ENCODE data around the gene DPF1. TPM values are rescaled to one million over a fixed set of nuclear protein-coding genes. Genes with fewer than 3 reads are reported as not detected.

The DPF1 gene
- total RNA-seq, 1 experiment from 2014 or later = 2.5 TPM

GRCh38 chr19:38210458-38210987, 13.5 kb downstream of the DPF1 start:
- no peaks in the 10 kb centered on the region for H3K9me3 ChIP-seq (ENCODE audit: low read length)
- no peak overlapping the region for H2AFZ ChIP-seq (ENCODE audit: low read length)
- no peaks in the 10 kb centered on the region for H3K9me2 ChIP-seq (replicated peaks; ENCODE audit: insufficient read depth, low read length)
- H3K4me1 ChIP-seq (ENCODE audit: low read length) = no peaks in the 10 kb centered on the region
- DNase-seq = no peak
- H3K4me2 ChIP-seq (ENCODE audit: low read depth, low read length, poor library complexity, severe bottlenecking) = no peak overlapping the region
- no peaks in the 10 kb centered on the region for H3K27me3 ChIP-seq (ENCODE audit: low read length)
- H3K79me2 ChIP-seq (ENCODE audit: low read length) = no peaks in the 10 kb centered on the region
- no peak overlapping the region for H3K27ac ChIP-seq (ENCODE audit: low read length)
- no peak overlapping the region for H3K4me3 ChIP-seq (ENCODE audit: low read length)
- no peak overlapping the region for H3K9ac ChIP-seq (ENCODE audit: low read length)
- no peaks in the 10 kb centered on the region for H4K20me1 ChIP-seq (ENCODE audit: insufficient read depth, low read depth, low read length)
- no peaks in the 10 kb centered on the region for H3K36me3 ChIP-seq (ENCODE audit: insufficient read depth, low read length)

DNA sequence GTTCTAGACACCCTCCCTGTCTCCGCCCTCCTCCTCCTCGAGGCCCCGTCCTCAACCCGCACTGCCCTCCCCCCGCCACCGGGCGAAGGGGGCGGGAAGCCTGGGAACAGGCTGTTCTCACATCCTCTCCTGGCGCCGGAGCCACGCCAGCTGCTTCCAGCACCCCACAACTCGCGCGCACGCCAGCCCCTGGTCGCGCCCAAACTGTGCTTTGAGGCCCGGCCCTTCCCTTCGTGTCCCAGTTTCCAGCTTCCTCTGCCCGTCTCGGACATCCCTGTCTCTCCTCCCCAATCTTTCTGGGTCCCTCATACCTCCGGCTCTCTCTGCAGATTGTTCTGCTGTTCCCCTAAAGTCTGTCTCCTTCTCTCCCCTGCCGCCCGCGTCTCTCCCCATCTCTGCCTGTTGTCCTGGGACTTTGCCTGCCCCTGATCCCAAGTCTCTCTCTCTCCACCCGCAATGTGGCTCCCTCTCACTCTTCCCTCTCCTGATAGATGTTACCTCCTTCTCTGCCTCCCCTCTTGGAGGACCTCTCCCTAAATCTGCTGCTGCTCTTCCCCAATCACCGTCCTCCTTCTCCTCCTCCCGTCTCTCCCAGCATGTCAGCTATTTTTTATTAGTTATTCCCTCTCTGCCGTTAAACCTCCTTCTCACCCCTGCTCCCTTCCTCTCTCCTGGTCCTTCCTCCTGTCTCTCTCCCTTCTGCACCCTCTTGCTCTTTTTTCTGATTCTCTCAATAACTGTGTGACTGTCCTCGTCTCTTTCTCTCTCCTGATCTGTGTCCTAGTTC, 14.2 kb downstream of the DPF1 start:
- H3K27me3 ChIP-seq (ENCODE audit: low read length) = no peaks in the 10 kb centered on the region
- no peak overlapping the region for H3K4me2 ChIP-seq (ENCODE audit: low read depth, low read length, poor library complexity, severe bottlenecking)
- H3K9ac ChIP-seq (ENCODE audit: low read length) = no peak overlapping the region

GRCh38 chr19:38209152-38209551, 14.9 kb downstream of the DPF1 start:
- Histone ChIP-seq H3K9me2 (replicated peaks; ENCODE audit: insufficient read depth, low read length) (no peaks in the 10 kb centered on the region), H4K20me1 (ENCODE audit: insufficient read depth, low read depth, low read length) (no peaks in the 10 kb centered on the region), H2AFZ (ENCODE audit: low read length) (no peak overlapping the region), H3K36me3 (ENCODE audit: insufficient read depth, low read length) (no peaks in the 10 kb centered on the region; the same call in 1 of the 2 replicates), H3K9ac (ENCODE audit: low read length) (no peak overlapping the region), H3K4me3 (ENCODE audit: low read length) (no peak overlapping the region), H3K27ac (ENCODE audit: low read length) (no peak overlapping the region), H3K9me3 (ENCODE audit: low read length) (no peaks in the 10 kb centered on the region), H3K79me2 (ENCODE audit: low read length) (no peaks in the 10 kb centered on the region), H3K27me3 (ENCODE audit: low read length) (no peaks in the 10 kb centered on the region), H3K4me2 (ENCODE audit: low read depth, low read length, poor library complexity, severe bottlenecking) (no peak overlapping the region), H3K4me1 (ENCODE audit: low read length) (no peaks in the 10 kb centered on the region)
- DNase-seq = no peak

More for the DNA sequence above, 14.2 kb downstream of the DPF1 start:
- H3K36me3 ChIP-seq (ENCODE audit: insufficient read depth, low read length) = no peaks in the 10 kb centered on the region; the same call in 1 of the 2 replicates
- no peaks in the 10 kb centered on the region for H3K9me2 ChIP-seq (replicated peaks; ENCODE audit: insufficient read depth, low read length)
- no peak overlapping the region for H3K4me3 ChIP-seq (ENCODE audit: low read length)
- H2AFZ ChIP-seq (ENCODE audit: low read length) = no peak overlapping the region
- DNase-seq = no peak
- H3K27ac ChIP-seq (ENCODE audit: low read length) = no peak overlapping the region
- H3K9me3 ChIP-seq (ENCODE audit: low read length) = no peaks in the 10 kb centered on the region
- H3K79me2 ChIP-seq (ENCODE audit: low read length) = no peaks in the 10 kb centered on the region
- H4K20me1 ChIP-seq (ENCODE audit: insufficient read depth, low read depth, low read length) = no peaks in the 10 kb centered on the region
- no peaks in the 10 kb centered on the region for H3K4me1 ChIP-seq (ENCODE audit: low read length)

DNA sequence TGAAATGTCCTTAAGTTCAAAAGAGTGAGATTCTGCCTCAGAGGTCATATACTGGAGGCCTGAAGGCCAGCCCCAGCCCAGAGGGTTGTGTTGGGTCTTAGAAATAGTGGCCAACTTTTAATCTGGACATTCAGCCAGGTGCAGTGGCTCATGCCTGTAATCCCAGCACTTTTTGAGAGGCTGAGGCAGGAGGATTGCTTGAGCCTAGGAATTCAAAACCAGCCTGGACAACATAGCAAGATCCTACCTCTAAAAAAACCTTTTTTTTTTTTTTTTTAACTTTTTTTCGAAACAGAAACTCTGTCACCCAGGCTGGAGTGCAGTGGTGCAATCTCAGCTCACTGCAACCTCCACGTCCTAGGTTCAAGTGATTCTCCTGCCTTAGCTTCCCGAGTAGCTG, 15.5 kb downstream of the DPF1 start:
- Histone ChIP-seq H3K4me3 (ENCODE audit: low read length) (no peak overlapping the region), H3K79me2 (ENCODE audit: low read length) (no peaks in the 10 kb centered on the region), H3K27me3 (ENCODE audit: low read length) (no peaks in the 10 kb centered on the region), H3K27ac (ENCODE audit: low read length) (no peak overlapping the region), H4K20me1 (ENCODE audit: insufficient read depth, low read depth, low read length) (no peaks in the 10 kb centered on the region), H3K9ac (ENCODE audit: low read length) (no peak overlapping the region), H3K4me2 (ENCODE audit: low read depth, low read length, poor library complexity, severe bottlenecking) (no peak overlapping the region), H3K36me3 (ENCODE audit: insufficient read depth, low read length) (no peaks in the 10 kb centered on the region; the same call in 1 of the 2 replicates), H3K4me1 (ENCODE audit: low read length) (no peaks in the 10 kb centered on the region), H3K9me3 (ENCODE audit: low read length) (no peaks in the 10 kb centered on the region), H2AFZ (ENCODE audit: low read length) (no peak overlapping the region), H3K9me2 (replicated peaks; ENCODE audit: insufficient read depth, low read length) (no peaks in the 10 kb centered on the region)
- DNase-seq = no peak

- DNase-seq = no peak
- no peaks in the 10 kb centered on the region for H3K9me3 ChIP-seq (ENCODE audit: low read length)
- H4K20me1 ChIP-seq (ENCODE audit: insufficient read depth, low read depth, low read length) = no peaks in the 10 kb centered on the region
- H3K4me3 ChIP-seq (ENCODE audit: low read length) = no peak overlapping the region
- peaks cover 5% of the 10 kb centered on the region; the same call in 1 of the 2 replicates for H3K36me3 ChIP-seq (ENCODE audit: insufficient read depth, low read length)
- no peak overlapping the region for H3K27ac ChIP-seq (ENCODE audit: low read length)
- H3K4me2 ChIP-seq (ENCODE audit: low read depth, low read length, poor library complexity, severe bottlenecking) = no peak overlapping the region
- no peaks in the 10 kb centered on the region for H3K79me2 ChIP-seq (ENCODE audit: low read length)
- H3K4me1 ChIP-seq (ENCODE audit: low read length) = no peaks in the 10 kb centered on the region
- no peaks in the 10 kb centered on the region for H3K9me2 ChIP-seq (replicated peaks; ENCODE audit: insufficient read depth, low read length)
- H3K9ac ChIP-seq (ENCODE audit: low read length) = no peak overlapping the region
- H2AFZ ChIP-seq (ENCODE audit: low read length) = no peak overlapping the region
- H3K27me3 ChIP-seq (ENCODE audit: low read length) = no peaks in the 10 kb centered on the region
These were observed 16.5 kb downstream of the DPF1 start for GRCh38 chr19:38207543-38207942.

GRCh38 chr19:38206928-38207327, 17.1 kb downstream of the DPF1 start:
- no peak overlapping the region for H3K4me3 ChIP-seq (ENCODE audit: low read length)
- DNase-seq = no peak
- no peaks in the 10 kb centered on the region for H3K27me3 ChIP-seq (ENCODE audit: low read length)
- no peaks in the 10 kb centered on the region for H3K9me3 ChIP-seq (ENCODE audit: low read length)
- no peak overlapping the region for H2AFZ ChIP-seq (ENCODE audit: low read length)
- H3K4me1 ChIP-seq (ENCODE audit: low read length) = no peaks in the 10 kb centered on the region
- no peaks in the 10 kb centered on the region for H3K9me2 ChIP-seq (replicated peaks; ENCODE audit: insufficient read depth, low read length)
- H3K36me3 ChIP-seq (ENCODE audit: insufficient read depth, low read length) = peaks cover 5% of the 10 kb centered on the region; the same call in 1 of the 2 replicates
- H3K27ac ChIP-seq (ENCODE audit: low read length) = no peak overlapping the region
- no peaks in the 10 kb centered on the region for H3K79me2 ChIP-seq (ENCODE audit: low read length)
- no peaks in the 10 kb centered on the region for H4K20me1 ChIP-seq (ENCODE audit: insufficient read depth, low read depth, low read length)
- H3K9ac ChIP-seq (ENCODE audit: low read length) = no peak overlapping the region
- H3K4me2 ChIP-seq (ENCODE audit: low read depth, low read length, poor library complexity, severe bottlenecking) = no peak overlapping the region

DNA sequence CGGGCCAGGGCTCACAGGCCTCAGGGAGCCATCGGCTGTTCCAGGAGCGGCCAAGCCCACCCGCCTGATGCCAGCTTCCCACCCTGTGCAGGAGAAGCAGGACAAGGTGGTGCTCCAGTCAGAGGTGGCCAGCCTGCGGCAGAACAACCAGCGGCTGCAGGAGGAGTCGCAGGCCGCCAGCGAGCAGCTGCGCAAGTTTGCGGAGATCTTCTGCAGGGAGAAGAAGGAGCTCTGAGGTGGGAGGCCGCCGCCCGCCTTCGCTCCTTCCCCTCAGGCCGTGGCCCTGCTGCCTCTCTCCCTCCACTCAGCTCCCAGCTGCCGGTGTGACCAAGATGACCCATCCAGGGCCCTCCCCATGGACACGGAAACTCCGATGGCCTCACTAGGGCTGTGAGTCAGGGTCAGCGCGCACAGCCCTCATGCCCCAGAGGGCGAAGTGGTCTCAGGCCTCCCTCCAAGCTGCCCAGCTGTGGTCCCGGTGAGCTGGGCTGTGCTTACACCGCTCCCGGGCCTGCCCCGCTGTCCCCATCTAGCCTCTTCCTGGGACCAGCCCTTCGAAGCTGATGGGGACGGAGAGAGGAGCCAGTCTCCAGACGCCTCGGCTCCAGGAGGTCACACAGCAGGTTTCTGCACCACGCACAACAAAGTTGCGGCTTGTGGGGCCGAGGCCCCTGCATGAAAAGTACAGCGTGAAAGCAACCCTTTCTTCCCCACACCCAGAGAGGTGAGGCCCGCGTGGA, 17.8 kb downstream of the DPF1 start:
- no peak overlapping the region for H2AFZ ChIP-seq (ENCODE audit: low read length)
- H3K9me3 ChIP-seq (ENCODE audit: low read length) = no peaks in the 10 kb centered on the region
- H3K9ac ChIP-seq (ENCODE audit: low read length) = no peak overlapping the region
- H3K4me1 ChIP-seq (ENCODE audit: low read length) = no peaks in the 10 kb centered on the region
- H3K9me2 ChIP-seq (replicated peaks; ENCODE audit: insufficient read depth, low read length) = no peaks in the 10 kb centered on the region
- DNase-seq = no peak
- H3K4me3 ChIP-seq (ENCODE audit: low read length) = no peak overlapping the region
- H3K27ac ChIP-seq (ENCODE audit: low read length) = no peak overlapping the region
- no peaks in the 10 kb centered on the region for H3K79me2 ChIP-seq (ENCODE audit: low read length)
- H4K20me1 ChIP-seq (ENCODE audit: insufficient read depth, low read depth, low read length) = no peaks in the 10 kb centered on the region
- H3K36me3 ChIP-seq (ENCODE audit: insufficient read depth, low read length) = peaks cover 5% of the 10 kb centered on the region; the same call in 1 of the 2 replicates
- H3K4me2 ChIP-seq (ENCODE audit: low read depth, low read length, poor library complexity, severe bottlenecking) = no peak overlapping the region
- H3K27me3 ChIP-seq (ENCODE audit: low read length) = no peaks in the 10 kb centered on the region

DNA sequence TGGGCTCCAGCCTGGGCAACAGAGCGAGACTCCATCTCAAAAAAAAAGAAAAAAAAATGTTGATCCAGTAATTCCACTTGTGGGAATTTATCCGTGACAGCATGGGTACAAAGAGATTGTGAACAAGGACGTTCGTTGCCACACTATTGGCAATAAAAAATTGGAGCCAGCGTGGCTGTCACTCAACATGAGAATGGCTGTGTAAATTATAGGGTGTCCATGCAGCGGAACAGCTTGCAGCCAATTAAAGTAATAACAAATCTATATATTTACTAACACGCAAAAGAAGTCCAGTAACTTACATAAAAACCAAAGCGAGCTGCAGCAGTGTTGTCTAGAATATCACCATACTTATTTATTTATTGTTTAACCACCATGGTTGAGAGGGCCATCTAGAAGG, 19.3 kb downstream of the DPF1 start:
- peaks cover 5% of the 10 kb centered on the region; the same call in 1 of the 2 replicates for H3K36me3 ChIP-seq (ENCODE audit: insufficient read depth, low read length)
- H4K20me1 ChIP-seq (ENCODE audit: insufficient read depth, low read depth, low read length) = no peaks in the 10 kb centered on the region
- no peak for DNase-seq

More for the DNA sequence above, 19.3 kb downstream of the DPF1 start:
- Histone ChIP-seq H3K4me2 (ENCODE audit: low read depth, low read length, poor library complexity, severe bottlenecking) (no peak overlapping the region), H3K9me3 (ENCODE audit: low read length) (no peaks in the 10 kb centered on the region), H3K9ac (ENCODE audit: low read length) (no peak overlapping the region), H3K27me3 (ENCODE audit: low read length) (no peaks in the 10 kb centered on the region), H3K9me2 (replicated peaks; ENCODE audit: insufficient read depth, low read length) (no peaks in the 10 kb centered on the region), H3K4me3 (ENCODE audit: low read length) (no peak overlapping the region), H3K27ac (ENCODE audit: low read length) (no peak overlapping the region), H3K4me1 (ENCODE audit: low read length) (no peaks in the 10 kb centered on the region), H3K79me2 (ENCODE audit: low read length) (no peaks in the 10 kb centered on the region), H2AFZ (ENCODE audit: low read length) (no peak overlapping the region)

Measured in Karpas-422 (cell line).